ENCODE data around the gene ADD1.

- TF ChIP-seq GLI4 (CRISPR knock-in tag; IDR thresholded peaks at IDR 0.05; ENCODE audit: borderline replicate concordance): no peak
- no peak for TF ChIP-seq GRHL1 (CRISPR knock-in tag; conservative IDR thresholded peaks at IDR 0.05)
- TF ChIP-seq SOX5 (CRISPR knock-in tag; IDR thresholded peaks at IDR 0.05; ENCODE audit: borderline replicate concordance): no peak
- no peak for TF ChIP-seq RFX1 (IDR thresholded peaks at IDR 0.05)
- no peak for TF ChIP-seq HNRNPH1 (optimal IDR thresholded peaks at IDR 0.05; ENCODE audit: low read depth, low read length)
- no peak for TF ChIP-seq CBFB (CRISPR knock-in tag; IDR thresholded peaks at IDR 0.05)
Measured at GRCh38 chr4:2847302-2847871, 3.7 kb downstream of the ADD1 start.
